ENCODE measurements around the gene TBC1D14. TPM values are rescaled to one million over a fixed set of nuclear protein-coding genes. Genes with fewer than 3 reads are reported as not detected.

Gene TBC1D14
- total RNA-seq, 2 donors from 2014 or later: 42.3 to 43.5 TPM

DNA sequence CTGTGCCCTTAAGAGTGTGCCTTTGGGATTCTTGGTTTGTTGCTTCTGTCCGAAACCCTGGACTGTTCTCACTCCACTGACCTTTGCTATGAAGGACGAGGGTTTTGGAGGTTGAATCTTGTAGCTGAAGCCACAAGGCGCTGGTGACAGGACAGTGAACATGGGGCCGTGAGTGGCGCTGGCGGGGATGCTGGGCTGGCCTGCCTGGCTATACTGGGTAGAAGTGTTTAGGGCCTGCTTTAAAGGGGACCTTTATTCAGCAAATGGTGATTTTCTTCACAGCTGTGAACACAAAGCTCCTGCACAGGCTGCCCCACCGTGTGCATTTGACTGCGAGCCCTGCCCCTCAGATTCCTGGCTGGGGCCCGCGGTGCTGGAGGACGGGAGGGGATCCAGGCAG is 106.5 kb downstream of the TBC1D14 start:
- DNase-seq: no peak
- no peak overlapping the region for H3K27ac ChIP-seq (ENCODE audit: low read depth, low read length)
- H3K36me3 Mint-ChIP-seq (ENCODE audit: low read depth): peaks cover 73% of the 10 kb centered on the region

DNA sequence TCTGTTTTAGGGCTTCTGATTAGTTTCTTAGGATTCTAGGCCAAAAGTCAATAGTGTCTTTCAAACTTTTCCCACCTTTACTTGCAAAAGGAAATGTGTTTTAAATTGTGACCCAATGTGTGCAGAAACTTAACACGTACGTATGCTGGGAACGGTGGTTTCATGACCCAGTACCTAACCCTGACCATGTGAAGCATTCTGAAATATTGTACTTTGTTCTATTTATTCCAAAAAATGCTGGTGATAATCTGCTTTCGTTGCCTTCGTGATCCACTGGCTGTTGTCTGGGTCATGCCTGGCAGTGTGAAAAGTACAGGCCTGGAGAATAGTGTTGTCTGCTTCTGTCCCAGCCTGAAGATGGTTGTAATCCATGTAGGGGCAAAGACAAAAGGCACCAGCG is 106.9 kb downstream of the TBC1D14 start:
- H3K36me3 Mint-ChIP-seq (ENCODE audit: low read depth): peaks cover 72% of the 10 kb centered on the region
- peaks cover 13% of the 10 kb centered on the region for H3K4me1 Mint-ChIP-seq
- peak overlapping the region; percentile 55 for H3K27ac Mint-ChIP-seq
- TF ChIP-seq, protein P1, sequence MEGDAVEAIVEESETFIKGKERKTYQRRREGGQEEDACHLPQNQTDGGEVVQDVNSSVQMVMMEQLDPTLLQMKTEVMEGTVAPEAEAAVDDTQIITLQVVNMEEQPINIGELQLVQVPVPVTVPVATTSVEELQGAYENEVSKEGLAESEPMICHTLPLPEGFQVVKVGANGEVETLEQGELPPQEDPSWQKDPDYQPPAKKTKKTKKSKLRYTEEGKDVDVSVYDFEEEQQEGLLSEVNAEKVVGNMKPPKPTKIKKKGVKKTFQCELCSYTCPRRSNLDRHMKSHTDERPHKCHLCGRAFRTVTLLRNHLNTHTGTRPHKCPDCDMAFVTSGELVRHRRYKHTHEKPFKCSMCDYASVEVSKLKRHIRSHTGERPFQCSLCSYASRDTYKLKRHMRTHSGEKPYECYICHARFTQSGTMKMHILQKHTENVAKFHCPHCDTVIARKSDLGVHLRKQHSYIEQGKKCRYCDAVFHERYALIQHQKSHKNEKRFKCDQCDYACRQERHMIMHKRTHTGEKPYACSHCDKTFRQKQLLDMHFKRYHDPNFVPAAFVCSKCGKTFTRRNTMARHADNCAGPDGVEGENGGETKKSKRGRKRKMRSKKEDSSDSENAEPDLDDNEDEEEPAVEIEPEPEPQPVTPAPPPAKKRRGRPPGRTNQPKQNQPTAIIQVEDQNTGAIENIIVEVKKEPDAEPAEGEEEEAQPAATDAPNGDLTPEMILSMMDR (conservative IDR thresholded peaks at IDR 0.05): no peak
- no peak for DNase-seq
- no peaks in the 10 kb centered on the region for H3K27me3 ChIP-seq (ENCODE audit: control insufficient read depth, insufficient read depth, low read length, poor library complexity, severe bottlenecking)
- WGBS, 2 experiments (ENCODE audit: insufficient coverage in 1 of 2, insufficient read length in 1 of 2): 81 to 97% methylated on average over 6 of the region's 6 CpGs
- H3K4me3 ChIP-seq (ENCODE audit: low read length): no peak overlapping the region
- H3K9ac ChIP-seq (ENCODE audit: extremely low read depth, low read length, poor library complexity, severe bottlenecking): no peak overlapping the region
- peaks cover 10% of the 10 kb centered on the region for H3K4me1 ChIP-seq (ENCODE audit: control insufficient read depth, insufficient read depth, low read length)
- no peaks in the 10 kb centered on the region for H3K27me3 Mint-ChIP-seq (ENCODE audit: insufficient read depth)
- H3K9me3 ChIP-seq (ENCODE audit: control insufficient read depth, low read length): no peaks in the 10 kb centered on the region
- H3K9me3 Mint-ChIP-seq: no peaks in the 10 kb centered on the region
- H3K36me3 ChIP-seq (ENCODE audit: control insufficient read depth, insufficient read depth, low read length): peaks cover 84% of the 10 kb centered on the region
- H3K27ac ChIP-seq (ENCODE audit: low read depth, low read length): no peak overlapping the region
- no peak overlapping the region for H3K4me3 Mint-ChIP-seq

More for the DNA sequence above, 106.5 kb downstream of the TBC1D14 start:
- H3K9me3 ChIP-seq (ENCODE audit: control insufficient read depth, low read length): no peaks in the 10 kb centered on the region
- Mint-ChIP-seq H3K4me3 (no peak overlapping the region), H3K27ac (no peak overlapping the region), H3K4me1 (peaks cover 16% of the 10 kb centered on the region), H3K9me3 (no peaks in the 10 kb centered on the region), H3K27me3 (ENCODE audit: insufficient read depth) (no peaks in the 10 kb centered on the region)
- H3K27me3 ChIP-seq (ENCODE audit: control insufficient read depth, insufficient read depth, low read length, poor library complexity, severe bottlenecking): no peaks in the 10 kb centered on the region
- WGBS, 2 experiments (ENCODE audit: insufficient coverage in 1 of 2, insufficient read length in 1 of 2): 88 to 96% methylated on average over 6 to 11 of the region's 11 CpGs
- TF ChIP-seq, protein P1 (conservative IDR thresholded peaks at IDR 0.05): no peak
- H3K9ac ChIP-seq (ENCODE audit: extremely low read depth, low read length, poor library complexity, severe bottlenecking): no peak overlapping the region
- H3K4me3 ChIP-seq (ENCODE audit: low read length): no peak overlapping the region
- H3K36me3 ChIP-seq (ENCODE audit: control insufficient read depth, insufficient read depth, low read length): peaks cover 84% of the 10 kb centered on the region
- peaks cover 10% of the 10 kb centered on the region for H3K4me1 ChIP-seq (ENCODE audit: control insufficient read depth, insufficient read depth, low read length)

DNA sequence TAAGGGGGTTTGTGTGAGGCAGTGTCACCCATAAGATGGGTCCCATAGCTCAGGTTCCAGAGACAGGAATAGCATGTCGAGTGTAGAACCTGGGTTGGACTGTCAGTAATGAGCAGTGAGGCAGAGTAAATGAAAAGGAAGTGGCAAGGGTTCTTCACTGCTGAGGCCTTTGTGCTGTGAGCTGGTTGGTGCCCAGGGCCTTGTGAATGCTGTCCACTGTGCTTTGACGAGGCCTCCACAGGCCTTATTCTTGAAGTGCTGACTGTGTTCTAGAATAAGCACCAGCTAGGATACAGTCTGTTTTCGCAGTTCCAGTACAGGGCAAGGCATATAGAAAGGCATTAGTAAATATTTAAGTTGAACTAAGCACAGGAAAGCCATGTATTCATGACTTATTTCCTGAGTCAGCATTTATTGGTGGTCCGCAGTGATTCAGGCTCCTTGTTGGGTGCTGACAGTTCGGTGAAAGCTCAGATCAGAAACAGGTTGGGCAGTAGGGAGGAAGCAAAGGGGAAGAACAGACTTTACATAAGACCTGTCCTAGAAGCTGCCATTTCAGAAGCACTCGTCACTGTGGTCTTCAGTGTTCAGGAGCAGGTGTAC is 107.9 kb downstream of the TBC1D14 start:
- H3K4me3 Mint-ChIP-seq: no peak overlapping the region
- no peak overlapping the region for H3K27ac ChIP-seq (ENCODE audit: low read depth, low read length)
- H3K9me3 Mint-ChIP-seq: no peaks in the 10 kb centered on the region
- no peak overlapping the region for H3K9ac ChIP-seq (ENCODE audit: extremely low read depth, low read length, poor library complexity, severe bottlenecking)
- DNase-seq: no peak
- peaks cover 10% of the 10 kb centered on the region for H3K4me1 ChIP-seq (ENCODE audit: control insufficient read depth, insufficient read depth, low read length)
- TF ChIP-seq, protein P1 (conservative IDR thresholded peaks at IDR 0.05): no peak
- peaks cover 13% of the 10 kb centered on the region for H3K4me1 Mint-ChIP-seq
- peaks cover 73% of the 10 kb centered on the region for H3K36me3 Mint-ChIP-seq (ENCODE audit: low read depth)
- no peak overlapping the region for H3K27ac Mint-ChIP-seq
- H3K27me3 Mint-ChIP-seq (ENCODE audit: insufficient read depth): no peaks in the 10 kb centered on the region
- peaks cover 82% of the 10 kb centered on the region for H3K36me3 ChIP-seq (ENCODE audit: control insufficient read depth, insufficient read depth, low read length)
- H3K27me3 ChIP-seq (ENCODE audit: control insufficient read depth, insufficient read depth, low read length, poor library complexity, severe bottlenecking): no peaks in the 10 kb centered on the region
- no peaks in the 10 kb centered on the region for H3K9me3 ChIP-seq (ENCODE audit: control insufficient read depth, low read length)
- 95 to 100% methylated on average over 5 to 6 of the region's 6 CpGs for WGBS, 2 experiments (ENCODE audit: insufficient coverage in 1 of 2, insufficient read length in 1 of 2)
- no peak overlapping the region for H3K4me3 ChIP-seq (ENCODE audit: low read length)

All from endodermal cell (in vitro differentiated cells).